Islet of Langerhans (tissue), 1 donor: ENCODE results near the gene CACNA1I.

Experiments
- FAIRE-seq: peaks from one replicate; lab custom pipeline; 2011; peaks lifted over from hg19 to GRCh38; lab: Jason Lieb, UNC

CACNA1I gene

DNA sequence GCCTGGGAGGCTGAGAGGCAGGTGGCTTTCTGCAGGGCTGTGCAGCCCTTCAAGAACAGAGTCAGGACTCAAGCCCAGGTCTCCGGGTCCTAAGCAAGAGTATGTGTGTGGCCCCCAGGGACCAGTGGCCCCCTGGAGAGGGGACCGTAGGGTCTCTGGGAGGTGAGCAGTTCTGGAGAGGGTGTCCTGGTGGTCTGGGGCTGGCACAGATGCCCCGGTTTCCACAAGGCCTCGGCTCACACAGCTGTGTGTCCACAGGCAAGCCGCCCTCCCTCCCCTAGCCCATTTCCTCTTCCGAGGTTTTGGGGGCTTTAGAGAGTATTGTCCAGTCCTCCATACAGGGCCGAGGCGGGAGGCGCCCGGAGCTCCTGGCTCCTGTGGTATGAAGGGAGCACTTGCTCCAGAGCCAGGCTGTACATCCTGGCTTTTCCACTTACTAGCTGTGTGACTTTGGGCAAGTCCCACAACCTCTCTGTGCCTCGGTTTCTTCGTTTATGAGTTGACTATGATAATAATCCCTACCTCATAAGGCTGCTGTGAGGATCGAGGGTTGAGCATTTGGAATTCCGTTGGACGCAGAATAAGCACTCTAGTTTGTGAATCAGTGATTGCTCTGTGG is 34.6 kb upstream of the CACNA1I start:
- FAIRE-seq = no peak

GRCh38 chr22:39536711-39537110 is 33.8 kb upstream of the CACNA1I start:
- FAIRE-seq = no peak

- no peak for FAIRE-seq
Observed at GRCh38 chr22:39537975-39538374, 32.6 kb upstream of the CACNA1I start.

DNA sequence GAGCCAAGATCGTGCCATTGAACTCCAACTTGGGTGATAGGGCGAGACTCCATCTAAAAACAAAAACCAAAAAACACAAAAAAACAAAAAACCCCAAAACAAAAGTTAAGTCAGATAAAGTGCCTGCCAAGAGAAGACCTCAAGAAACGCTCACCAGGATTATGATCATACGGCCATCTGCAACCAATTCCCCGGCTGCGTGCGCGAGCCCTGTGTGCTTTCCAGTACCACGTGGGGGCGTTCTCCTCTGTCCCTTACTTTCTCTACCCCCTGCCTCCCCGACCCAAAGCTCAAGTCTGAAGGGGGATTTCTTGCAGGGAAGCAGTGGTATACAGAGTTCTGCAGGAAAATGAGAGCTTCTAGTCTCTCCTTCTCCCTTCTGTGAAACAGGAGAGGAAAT is 27.5 kb upstream of the CACNA1I start:
- FAIRE-seq = no peak

DNA sequence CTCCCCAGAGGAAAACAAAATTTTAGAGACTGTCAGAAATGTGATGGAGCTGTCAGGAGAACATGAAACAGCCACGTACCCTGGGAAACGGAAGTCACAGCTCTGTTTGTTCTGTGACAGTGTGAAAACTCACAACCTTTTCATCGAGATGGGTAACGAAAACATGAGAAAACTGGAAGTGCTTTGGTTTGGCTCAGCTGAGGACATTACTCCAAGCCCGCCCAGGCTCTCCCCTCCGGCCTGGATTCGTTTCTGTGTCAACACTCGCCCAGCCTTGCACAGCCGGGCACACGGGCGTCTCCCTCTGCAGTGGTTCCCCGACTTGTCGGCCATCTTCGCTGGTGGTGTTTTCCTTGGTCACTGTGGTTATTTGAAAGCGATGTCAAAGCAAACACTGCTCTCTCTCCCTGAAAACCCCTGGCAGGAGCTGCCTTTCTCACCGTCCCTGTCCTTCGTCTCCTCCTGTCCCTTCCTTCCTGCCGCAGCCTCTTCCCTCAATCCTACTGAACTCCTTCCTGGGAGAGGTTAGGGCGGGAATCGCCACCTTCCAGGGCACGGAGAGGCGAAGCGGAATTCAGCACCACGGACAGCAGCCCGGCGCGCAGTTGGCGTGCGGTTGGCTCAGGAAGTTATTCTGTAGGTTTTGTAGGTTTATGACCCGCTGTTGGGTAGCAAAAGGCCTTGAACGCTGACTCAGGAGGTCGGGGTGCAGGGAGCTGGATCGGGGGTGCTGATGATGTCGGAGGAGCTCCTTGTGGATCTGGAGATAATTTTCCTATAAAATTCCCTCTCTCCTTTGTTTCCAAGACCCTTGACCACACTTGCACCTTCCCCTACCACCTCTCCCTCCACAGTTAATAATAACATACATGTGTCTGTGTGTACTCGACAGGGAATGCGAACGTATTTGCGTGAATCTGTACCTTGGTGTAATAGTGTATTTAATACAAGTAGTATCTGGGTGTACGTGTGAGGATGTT is 24.9 kb upstream of the CACNA1I start:
- FAIRE-seq = no peak

DNA sequence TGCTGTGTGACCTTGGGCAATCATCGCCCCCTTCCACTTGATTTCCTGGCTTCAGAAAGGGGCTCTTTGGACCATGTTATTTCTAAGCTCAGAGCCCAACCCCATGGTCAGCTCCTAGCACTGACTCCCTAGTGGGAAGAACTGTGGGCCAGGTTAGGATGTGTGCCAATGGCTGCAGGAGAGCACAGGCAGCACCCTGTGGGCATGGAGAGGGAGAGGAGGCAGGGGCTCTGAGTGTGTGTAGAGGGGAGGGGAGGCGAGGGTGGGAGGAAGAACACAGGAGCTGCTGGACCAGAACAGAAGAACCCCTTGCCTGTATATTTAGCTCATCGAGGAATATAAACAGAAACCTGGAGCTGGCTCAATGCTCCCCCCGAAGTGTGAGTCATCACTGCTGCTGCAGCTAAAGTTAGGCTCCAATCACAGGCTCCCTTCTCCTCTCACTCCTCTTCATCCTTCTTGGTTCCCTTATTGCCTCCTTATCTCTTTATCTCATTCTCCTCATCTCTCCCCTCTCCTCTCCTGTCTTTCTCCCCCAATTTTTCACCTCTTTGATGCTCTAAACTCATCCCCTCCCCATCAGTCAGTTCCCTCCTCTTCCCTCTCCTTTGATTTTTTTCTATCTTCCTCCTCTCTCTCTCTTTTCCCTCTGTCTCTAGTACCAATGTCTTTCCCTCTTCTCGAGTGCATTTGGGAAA is 23.5 kb upstream of the CACNA1I start:
- no peak for FAIRE-seq

GRCh38 chr22:39547587-39547947 is 23.0 kb upstream of the CACNA1I start:
- no peak for FAIRE-seq

DNA sequence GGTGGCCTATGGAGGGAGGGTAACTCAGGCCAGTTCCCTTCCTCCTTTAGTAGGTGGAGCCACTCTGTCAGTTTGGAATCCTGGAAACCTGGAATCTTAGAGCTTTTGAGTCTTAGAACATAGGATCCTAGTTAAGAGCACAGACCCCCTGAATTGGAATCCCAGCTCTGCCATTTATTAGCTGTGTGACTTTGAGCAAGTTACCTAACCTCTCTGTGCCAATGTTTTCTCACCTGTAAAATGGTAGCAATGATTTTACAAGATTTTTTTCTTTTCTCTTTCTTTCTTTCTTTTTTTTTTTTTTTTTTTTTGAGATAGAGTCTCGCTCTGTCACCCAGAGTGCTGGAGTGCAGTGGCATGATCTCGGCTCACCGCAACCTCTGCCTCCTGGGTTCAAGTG is 17.1 kb upstream of the CACNA1I start:
- FAIRE-seq = no peak

GRCh38 chr22:39554151-39554550 is 16.4 kb upstream of the CACNA1I start:
- FAIRE-seq = no peak

GRCh38 chr22:39556970-39557841 is 13.3 kb upstream of the CACNA1I start:
- no peak for FAIRE-seq

GRCh38 chr22:39558254-39558727 is 12.3 kb upstream of the CACNA1I start:
- no peak for FAIRE-seq

GRCh38 chr22:39558950-39559349 is 11.6 kb upstream of the CACNA1I start:
- no peak for FAIRE-seq

DNA sequence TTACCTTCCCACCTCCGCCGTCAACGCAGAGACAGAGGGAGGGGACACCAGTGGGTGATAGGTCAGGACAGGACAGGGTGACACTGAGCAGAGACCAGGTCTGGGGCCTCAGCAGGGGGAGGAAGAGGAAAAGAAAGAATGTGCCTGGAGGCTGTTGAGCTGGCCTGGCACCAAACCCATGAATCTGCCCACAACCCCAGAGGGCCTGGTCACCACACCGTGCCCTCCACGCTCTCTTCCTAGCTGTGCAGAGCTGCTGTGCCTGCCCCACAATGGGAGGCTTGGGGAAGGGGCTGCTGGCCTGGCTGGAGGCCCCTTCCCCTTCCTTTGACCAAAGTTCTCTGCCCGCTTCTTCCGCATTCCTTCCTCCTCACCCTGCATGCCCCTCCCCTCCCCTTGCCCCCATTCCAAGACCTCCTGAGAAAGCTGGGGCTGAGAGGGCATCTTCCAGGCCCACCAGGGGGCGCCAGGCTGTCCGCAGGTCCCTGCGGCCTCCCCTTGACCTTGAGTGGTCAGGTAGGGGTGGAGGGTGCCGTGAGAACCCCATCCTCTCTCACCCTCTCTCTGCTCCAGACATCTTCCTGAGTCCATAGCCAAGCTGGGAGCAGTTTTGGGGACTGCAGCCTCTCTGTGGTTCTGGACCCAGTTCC is 11.0 kb upstream of the CACNA1I start:
- FAIRE-seq = no peak

DNA sequence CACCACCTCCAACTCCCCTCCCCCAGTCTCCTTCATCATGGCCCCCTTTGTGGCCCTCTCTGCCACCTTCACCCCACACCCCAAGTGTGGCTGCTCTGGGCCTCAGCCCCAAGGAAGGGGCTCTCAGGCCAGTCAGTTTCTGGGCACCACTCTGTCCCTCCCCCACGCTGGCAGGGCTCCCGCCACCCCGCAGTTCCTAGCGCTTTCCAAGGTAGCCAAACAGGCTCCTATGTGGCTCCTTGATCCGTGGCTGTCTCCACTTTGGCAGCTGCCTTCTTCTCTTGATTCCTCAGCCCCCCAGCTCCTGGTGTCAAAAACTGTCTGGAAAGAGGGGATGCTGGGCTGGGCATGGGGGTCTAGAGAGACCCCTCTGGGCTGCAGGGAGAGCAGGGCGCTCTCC is 10.4 kb upstream of the CACNA1I start:
- no peak for FAIRE-seq

DNA sequence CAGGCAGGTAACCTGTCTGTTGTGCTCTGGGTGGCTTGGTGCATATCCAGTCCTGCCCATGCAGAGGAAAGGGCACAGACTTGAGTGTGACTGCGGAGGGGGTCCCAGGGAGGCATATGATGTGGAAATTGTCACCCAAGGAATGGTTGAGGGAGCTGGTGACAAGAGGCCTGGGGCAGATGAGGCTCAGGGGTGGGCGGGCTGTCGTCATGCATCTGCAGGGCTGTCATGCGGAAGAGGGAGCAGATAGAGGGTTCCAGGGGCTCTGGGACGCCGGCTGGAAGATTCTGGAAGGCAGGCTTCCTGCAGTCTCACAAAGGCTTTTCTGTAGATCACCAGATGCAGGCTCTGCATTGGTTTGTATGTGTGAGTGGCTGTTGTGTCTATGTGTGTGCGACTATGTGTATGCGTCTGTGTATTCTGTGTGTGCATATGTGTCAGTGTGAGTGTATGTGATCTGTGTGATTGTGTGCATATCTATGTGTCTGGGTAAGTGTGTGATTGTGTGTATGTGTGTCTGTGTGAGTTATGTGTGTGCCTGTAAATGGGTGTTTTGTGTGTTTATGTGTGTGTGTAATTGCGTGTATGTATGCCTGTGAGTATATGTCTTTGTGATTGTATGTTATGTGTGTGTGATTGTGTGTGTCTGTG is 7.6 kb upstream of the CACNA1I start:
- FAIRE-seq = no peak

DNA sequence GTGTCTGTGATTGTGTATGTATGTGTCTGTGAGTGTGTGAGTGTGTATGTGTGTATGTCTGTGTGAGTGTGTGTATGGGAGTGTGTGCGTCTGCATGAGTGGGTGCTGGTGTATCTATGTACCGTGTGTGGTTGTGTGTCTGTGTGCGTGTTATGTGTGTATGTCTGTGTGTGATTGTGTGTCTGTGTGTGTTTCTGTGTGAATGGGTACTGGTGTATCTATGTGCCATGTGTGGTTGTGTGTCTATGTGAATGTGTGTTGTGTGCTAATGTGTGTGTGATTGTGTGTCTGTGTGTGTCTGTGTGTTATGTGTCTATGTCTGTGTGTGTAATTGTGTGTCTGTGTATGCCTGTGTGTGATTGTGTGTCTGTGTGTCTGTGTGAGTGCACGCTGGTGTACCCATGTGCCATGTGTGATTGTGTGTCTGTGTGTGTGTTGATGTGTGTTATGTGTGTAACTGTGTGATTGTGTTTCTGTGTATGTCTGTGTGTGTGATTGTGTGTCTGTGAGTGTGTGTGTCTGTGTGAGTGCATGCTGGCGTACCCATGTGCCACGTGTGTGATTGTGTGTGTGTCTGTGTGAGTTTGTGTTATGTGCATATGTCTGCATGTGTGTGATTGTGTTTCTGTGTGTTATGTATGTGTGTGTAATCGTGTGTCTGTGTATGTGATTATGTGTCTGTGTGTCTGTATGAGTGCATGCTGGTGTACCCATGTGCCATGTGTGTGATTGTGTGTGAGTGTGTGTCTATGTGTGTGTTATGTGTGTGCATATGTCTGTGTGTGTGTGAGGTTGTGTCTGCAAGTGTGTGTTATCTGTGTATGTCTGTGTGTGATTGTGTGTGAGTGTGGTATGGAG is 6.8 kb upstream of the CACNA1I start:
- no peak for FAIRE-seq

- no peak for FAIRE-seq
Observed at GRCh38 chr22:39565414-39565944, 5.1 kb upstream of the CACNA1I start.

GRCh38 chr22:39567135-39567946 is 3.2 kb upstream of the CACNA1I start:
- FAIRE-seq = no peak
